ENCODE data around the gene ZFP57.
"Not testable (repeated sequence)": the region's sequence is repeated elsewhere in the genome, so short reads cannot be mapped to it uniquely, and the experiment has no call there.

DNA sequence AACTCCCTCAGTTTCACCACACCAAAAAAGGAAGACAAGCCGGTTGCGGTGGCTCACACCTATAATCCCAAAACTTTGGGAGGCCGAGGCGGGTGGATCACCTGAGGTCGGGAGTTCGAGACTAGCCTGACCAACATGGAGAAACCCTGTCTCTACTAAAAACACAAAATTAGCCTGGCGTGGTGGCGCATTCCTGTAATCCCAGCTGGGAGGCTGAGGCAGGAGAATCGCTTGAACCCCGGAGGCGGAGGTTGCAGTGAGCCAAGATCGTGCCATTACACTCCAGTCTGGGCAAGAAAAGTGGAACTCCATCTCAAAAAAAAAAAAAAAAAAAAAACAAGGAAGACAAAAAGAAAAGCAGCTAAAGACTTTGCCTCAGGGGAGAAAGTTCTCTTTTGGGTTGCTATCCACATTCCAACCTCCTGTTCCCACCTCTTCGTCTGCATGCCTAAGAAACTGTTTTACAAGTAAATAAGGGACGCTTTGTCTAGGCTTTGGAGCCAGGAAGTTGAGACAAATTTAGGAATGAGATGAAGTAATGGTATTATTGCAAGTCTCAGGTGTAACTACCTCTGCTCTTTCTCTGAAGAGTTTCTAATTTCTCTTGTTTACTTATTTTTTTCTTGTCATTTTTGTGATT, 19.3 kb downstream of the ZFP57 start:
- not testable (repeated sequence) for TF ChIP-seq CTCF (conservative IDR thresholded peaks at IDR 0.05; ENCODE audit: low read depth, low read length); EZH2 (IDR thresholded peaks at IDR 0.05; ENCODE audit: borderline replicate concordance, low read depth, low read length, poor library complexity, severe bottlenecking)

Data from A673 (cell line).